Activated naive CD8-positive, alpha-beta T cell (primary cell): ENCODE results near the gene ADGRB3.

Experiments
- H3K27ac Mint-ChIP-seq: one replicate; pipeline ENCODE4 v1.8.0; 2021; ENCODE audit warnings: mixed read lengths
- H3K27me3 Mint-ChIP-seq: one replicate; pipeline ENCODE4 v1.8.0; 2021; ENCODE audit warnings: mixed read lengths
- H3K36me3 Mint-ChIP-seq: one replicate; pipeline ENCODE4 v1.8.0; 2021; ENCODE audit warnings: mixed read lengths
- H3K4me1 Mint-ChIP-seq: one replicate; pipeline ENCODE4 v1.8.0; 2021; ENCODE audit warnings: low read depth, mixed read lengths
- H3K4me3 Mint-ChIP-seq: one replicate; pipeline ENCODE4 v1.8.0; 2021; ENCODE audit warnings: mild to moderate bottlenecking, mixed read lengths
- H3K9me3 Mint-ChIP-seq: one replicate; pipeline ENCODE4 v1.8.0; 2021; ENCODE audit warnings: low read depth, mixed read lengths

The ADGRB3 gene

GRCh38 chr6:69059413-69059812, 424.3 kb downstream of the ADGRB3 start:
- Mint-ChIP-seq H3K4me1 (no peaks in the 10 kb centered on the region), H3K36me3 (no peaks in the 10 kb centered on the region), H3K4me3 (no peak overlapping the region), H3K27me3 (no peaks in the 10 kb centered on the region), H3K27ac (no peak overlapping the region), H3K9me3 (peaks cover 3% of the 10 kb centered on the region)

GRCh38 chr6:69061066-69061465, 426.0 kb downstream of the ADGRB3 start:
- H3K27ac Mint-ChIP-seq: no peak overlapping the region
- H3K9me3 Mint-ChIP-seq: peaks cover 3% of the 10 kb centered on the region
- H3K36me3 Mint-ChIP-seq: no peaks in the 10 kb centered on the region
- H3K27me3 Mint-ChIP-seq: no peaks in the 10 kb centered on the region
- H3K4me1 Mint-ChIP-seq: no peaks in the 10 kb centered on the region
- H3K4me3 Mint-ChIP-seq: no peak overlapping the region

- no peaks in the 10 kb centered on the region for H3K27me3 Mint-ChIP-seq
- peaks cover 3% of the 10 kb centered on the region for H3K9me3 Mint-ChIP-seq
- H3K27ac Mint-ChIP-seq: no peak overlapping the region
- no peaks in the 10 kb centered on the region for H3K36me3 Mint-ChIP-seq
- H3K4me3 Mint-ChIP-seq: no peak overlapping the region
- H3K4me1 Mint-ChIP-seq: no peaks in the 10 kb centered on the region
Observed at GRCh38 chr6:69063401-69063800, 428.3 kb downstream of the ADGRB3 start.

GRCh38 chr6:69064226-69064625, 429.1 kb downstream of the ADGRB3 start:
- H3K9me3 Mint-ChIP-seq: no peaks in the 10 kb centered on the region
- no peak overlapping the region for H3K4me3 Mint-ChIP-seq
- no peaks in the 10 kb centered on the region for H3K27me3 Mint-ChIP-seq
- no peaks in the 10 kb centered on the region for H3K4me1 Mint-ChIP-seq
- no peaks in the 10 kb centered on the region for H3K36me3 Mint-ChIP-seq
- H3K27ac Mint-ChIP-seq: no peak overlapping the region

- H3K27ac Mint-ChIP-seq: no peak overlapping the region
- no peaks in the 10 kb centered on the region for H3K36me3 Mint-ChIP-seq
- no peaks in the 10 kb centered on the region for H3K4me1 Mint-ChIP-seq
- H3K4me3 Mint-ChIP-seq: no peak overlapping the region
- H3K9me3 Mint-ChIP-seq: no peaks in the 10 kb centered on the region
- H3K27me3 Mint-ChIP-seq: no peaks in the 10 kb centered on the region
Observed at GRCh38 chr6:69069881-69070280, 434.8 kb downstream of the ADGRB3 start.

GRCh38 chr6:69072796-69073195, 437.7 kb downstream of the ADGRB3 start:
- Mint-ChIP-seq H3K4me3 (no peak overlapping the region), H3K36me3 (no peaks in the 10 kb centered on the region), H3K9me3 (no peaks in the 10 kb centered on the region), H3K27ac (no peak overlapping the region), H3K27me3 (no peaks in the 10 kb centered on the region), H3K4me1 (no peaks in the 10 kb centered on the region)

- no peaks in the 10 kb centered on the region for H3K36me3 Mint-ChIP-seq
- H3K27me3 Mint-ChIP-seq: no peaks in the 10 kb centered on the region
- H3K4me1 Mint-ChIP-seq: no peaks in the 10 kb centered on the region
- H3K9me3 Mint-ChIP-seq: no peaks in the 10 kb centered on the region
- H3K27ac Mint-ChIP-seq: no peak overlapping the region
- H3K4me3 Mint-ChIP-seq: no peak overlapping the region
Observed at GRCh38 chr6:69084746-69085335, 449.8 kb downstream of the ADGRB3 start.

- no peaks in the 10 kb centered on the region for H3K9me3 Mint-ChIP-seq
- H3K4me1 Mint-ChIP-seq: no peaks in the 10 kb centered on the region
- no peaks in the 10 kb centered on the region for H3K27me3 Mint-ChIP-seq
- H3K36me3 Mint-ChIP-seq: no peaks in the 10 kb centered on the region
- H3K4me3 Mint-ChIP-seq: no peak overlapping the region
- no peak overlapping the region for H3K27ac Mint-ChIP-seq
Observed at GRCh38 chr6:69086689-69087088, 451.6 kb downstream of the ADGRB3 start.

- Mint-ChIP-seq H3K4me3 (no peak overlapping the region), H3K36me3 (no peaks in the 10 kb centered on the region), H3K27me3 (no peaks in the 10 kb centered on the region), H3K27ac (no peak overlapping the region), H3K9me3 (no peaks in the 10 kb centered on the region), H3K4me1 (no peaks in the 10 kb centered on the region)
Observed at GRCh38 chr6:69089539-69089938, 454.5 kb downstream of the ADGRB3 start.

GRCh38 chr6:69090132-69090531, 455.1 kb downstream of the ADGRB3 start:
- Mint-ChIP-seq H3K4me3 (no peak overlapping the region), H3K9me3 (no peaks in the 10 kb centered on the region), H3K4me1 (no peaks in the 10 kb centered on the region)

GRCh38 chr6:69096681-69097080, 461.6 kb downstream of the ADGRB3 start:
- no peak overlapping the region for H3K4me3 Mint-ChIP-seq
- no peaks in the 10 kb centered on the region for H3K4me1 Mint-ChIP-seq
- no peak overlapping the region for H3K27ac Mint-ChIP-seq
- no peaks in the 10 kb centered on the region for H3K36me3 Mint-ChIP-seq
- no peaks in the 10 kb centered on the region for H3K9me3 Mint-ChIP-seq
- no peaks in the 10 kb centered on the region for H3K27me3 Mint-ChIP-seq

More at GRCh38 chr6:69090132-69090531, 455.1 kb downstream of the ADGRB3 start:
- Mint-ChIP-seq H3K36me3 (no peaks in the 10 kb centered on the region), H3K27ac (no peak overlapping the region), H3K27me3 (no peaks in the 10 kb centered on the region)

GRCh38 chr6:69097948-69098347, 462.9 kb downstream of the ADGRB3 start:
- no peaks in the 10 kb centered on the region for H3K36me3 Mint-ChIP-seq
- H3K9me3 Mint-ChIP-seq: no peaks in the 10 kb centered on the region
- H3K4me3 Mint-ChIP-seq: no peak overlapping the region
- no peaks in the 10 kb centered on the region for H3K27me3 Mint-ChIP-seq
- no peak overlapping the region for H3K27ac Mint-ChIP-seq
- H3K4me1 Mint-ChIP-seq: no peaks in the 10 kb centered on the region

- Mint-ChIP-seq H3K36me3 (no peaks in the 10 kb centered on the region), H3K4me3 (no peak overlapping the region), H3K27me3 (no peaks in the 10 kb centered on the region), H3K9me3 (no peaks in the 10 kb centered on the region), H3K27ac (no peak overlapping the region), H3K4me1 (no peaks in the 10 kb centered on the region)
Observed at GRCh38 chr6:69098910-69099309, 463.8 kb downstream of the ADGRB3 start.

GRCh38 chr6:69100772-69101171, 465.7 kb downstream of the ADGRB3 start:
- no peaks in the 10 kb centered on the region for H3K36me3 Mint-ChIP-seq
- H3K4me1 Mint-ChIP-seq: no peaks in the 10 kb centered on the region
- no peaks in the 10 kb centered on the region for H3K9me3 Mint-ChIP-seq
- no peak overlapping the region for H3K4me3 Mint-ChIP-seq
- H3K27me3 Mint-ChIP-seq: no peaks in the 10 kb centered on the region
- no peak overlapping the region for H3K27ac Mint-ChIP-seq

GRCh38 chr6:69102416-69102815, 467.3 kb downstream of the ADGRB3 start:
- no peaks in the 10 kb centered on the region for H3K4me1 Mint-ChIP-seq
- H3K36me3 Mint-ChIP-seq: no peaks in the 10 kb centered on the region
- no peaks in the 10 kb centered on the region for H3K9me3 Mint-ChIP-seq
- no peak overlapping the region for H3K4me3 Mint-ChIP-seq
- no peaks in the 10 kb centered on the region for H3K27me3 Mint-ChIP-seq
- H3K27ac Mint-ChIP-seq: no peak overlapping the region

- H3K36me3 Mint-ChIP-seq: no peaks in the 10 kb centered on the region
- H3K27ac Mint-ChIP-seq: no peak overlapping the region
- no peaks in the 10 kb centered on the region for H3K4me1 Mint-ChIP-seq
- no peaks in the 10 kb centered on the region for H3K9me3 Mint-ChIP-seq
- no peaks in the 10 kb centered on the region for H3K27me3 Mint-ChIP-seq
- no peak overlapping the region for H3K4me3 Mint-ChIP-seq
Observed at GRCh38 chr6:69105288-69105687, 470.2 kb downstream of the ADGRB3 start.
